ENCODE data around the gene TREML2.

GRCh38 chr6:41236276-41236675 lies 35.3 kb upstream of the TREML2 start:
- TF ChIP-seq EZH2 (IDR thresholded peaks at IDR 0.05; ENCODE audit: low read length), result no peak
- no peak for TF ChIP-seq CTCF (optimal IDR thresholded peaks at IDR 0.05 in 1 of 3, IDR thresholded peaks at IDR 0.05 in 1 of 3, conservative IDR thresholded peaks at IDR 0.05 in 1 of 3; ENCODE audit: extremely low read depth in 1 of 3, insufficient read depth in 2 of 3, low read length in 3 of 3)
